SKM-1 treated with dmso at 0.1 percent for 144 hours (cell line): ENCODE data around the gene APOL6.

Experiments
- DNase-seq: peaks from one replicate; lab custom pipeline; 2025; ENCODE audit not compliant: unreplicated experiment; lab: John Stamatoyannopoulos, UW

APOL6 gene, protein sequence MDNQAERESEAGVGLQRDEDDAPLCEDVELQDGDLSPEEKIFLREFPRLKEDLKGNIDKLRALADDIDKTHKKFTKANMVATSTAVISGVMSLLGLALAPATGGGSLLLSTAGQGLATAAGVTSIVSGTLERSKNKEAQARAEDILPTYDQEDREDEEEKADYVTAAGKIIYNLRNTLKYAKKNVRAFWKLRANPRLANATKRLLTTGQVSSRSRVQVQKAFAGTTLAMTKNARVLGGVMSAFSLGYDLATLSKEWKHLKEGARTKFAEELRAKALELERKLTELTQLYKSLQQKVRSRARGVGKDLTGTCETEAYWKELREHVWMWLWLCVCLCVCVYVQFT

DNA sequence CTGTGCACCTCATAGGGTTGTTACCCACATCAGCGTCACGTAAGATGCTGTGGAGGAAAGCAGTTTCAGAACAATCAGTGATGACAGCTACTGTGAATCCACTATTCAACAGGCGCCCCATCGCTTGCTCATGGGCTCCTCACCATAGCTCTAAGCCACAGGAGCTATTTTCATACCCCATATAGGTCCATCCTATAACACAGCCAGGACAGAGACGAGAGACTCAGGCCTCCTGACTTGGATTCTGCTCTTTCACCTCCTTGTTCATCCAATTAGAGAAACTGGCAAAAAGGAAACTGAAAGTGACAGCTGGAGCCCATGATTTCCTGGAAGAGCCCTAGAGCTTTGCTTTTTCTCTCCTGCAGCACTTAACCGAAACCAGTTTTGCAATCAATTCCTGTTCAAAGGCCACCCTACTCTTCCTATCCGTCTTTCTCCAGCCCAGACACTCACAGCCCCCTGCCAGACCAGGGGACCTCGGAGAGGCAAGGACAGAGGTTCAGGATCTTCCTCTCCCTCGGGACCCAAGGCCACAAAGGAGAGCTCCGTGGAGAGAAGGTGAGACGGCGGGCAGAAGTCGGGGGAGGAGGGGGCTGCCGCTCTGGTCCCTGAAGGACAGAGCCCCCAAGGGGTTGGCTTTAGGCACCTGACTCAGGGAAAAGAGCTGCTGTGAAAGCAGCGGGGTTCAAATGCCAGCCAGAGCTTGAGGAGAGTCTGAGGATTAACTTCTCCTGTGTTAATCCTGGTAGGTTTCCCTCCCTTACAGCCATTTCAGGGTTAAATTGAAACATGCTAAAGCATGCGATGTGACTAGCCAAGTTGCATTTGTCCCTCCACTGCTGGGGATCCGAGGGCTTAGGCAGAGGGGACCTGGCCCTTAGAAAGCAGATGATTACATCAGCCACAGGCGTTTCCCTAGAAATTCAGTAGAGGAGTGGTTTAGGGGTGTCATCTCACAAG, at the start of gene APOL6:
TSS of gene APOL6 (plus strand) at position 381 of the 960 bp plus-strand sequence. CDS start 7,980 bp downstream, outside the sequence.
- peak; percentile 73 for DNase-seq

DNA sequence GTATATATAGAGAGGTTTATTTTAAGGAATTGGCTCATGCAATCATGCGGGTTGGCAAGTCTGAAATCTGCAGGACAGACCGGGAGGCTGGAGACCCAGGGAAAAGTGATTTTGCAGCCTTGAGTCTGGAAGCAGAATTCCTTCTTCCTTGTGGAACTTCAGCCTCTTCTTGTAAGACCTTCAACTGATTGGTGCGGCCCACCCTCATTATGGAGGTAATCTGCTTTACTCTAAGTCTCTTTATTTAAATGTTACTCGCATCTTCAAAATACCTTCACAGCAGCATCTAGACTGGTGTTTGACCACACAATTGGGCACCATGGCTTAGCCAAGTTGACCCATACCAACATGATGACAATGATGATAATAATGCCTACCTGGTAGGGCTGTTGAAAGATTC, 48.9 kb upstream of the APOL6 start:
- DNase-seq: no peak

DNA sequence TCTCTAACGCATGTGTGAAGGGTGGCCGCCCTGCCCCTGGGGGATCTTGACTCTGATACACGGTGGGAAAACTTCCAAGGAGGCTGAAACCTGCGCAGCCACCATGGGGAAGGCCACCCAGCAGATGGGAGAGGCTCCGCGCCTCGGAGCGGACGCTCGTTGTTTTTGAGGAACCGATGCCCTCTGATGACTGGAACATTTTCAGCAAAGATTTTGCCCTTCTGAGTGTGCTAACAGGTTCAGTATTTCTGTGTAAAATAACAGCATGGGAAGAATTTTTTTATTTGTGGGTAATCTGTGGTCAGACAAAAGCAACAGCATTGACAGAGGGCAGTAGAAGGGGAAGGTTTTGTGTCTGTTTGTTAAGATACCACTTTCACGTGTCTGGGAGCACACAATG, 47.8 kb upstream of the APOL6 start:
- no peak for DNase-seq

DNA sequence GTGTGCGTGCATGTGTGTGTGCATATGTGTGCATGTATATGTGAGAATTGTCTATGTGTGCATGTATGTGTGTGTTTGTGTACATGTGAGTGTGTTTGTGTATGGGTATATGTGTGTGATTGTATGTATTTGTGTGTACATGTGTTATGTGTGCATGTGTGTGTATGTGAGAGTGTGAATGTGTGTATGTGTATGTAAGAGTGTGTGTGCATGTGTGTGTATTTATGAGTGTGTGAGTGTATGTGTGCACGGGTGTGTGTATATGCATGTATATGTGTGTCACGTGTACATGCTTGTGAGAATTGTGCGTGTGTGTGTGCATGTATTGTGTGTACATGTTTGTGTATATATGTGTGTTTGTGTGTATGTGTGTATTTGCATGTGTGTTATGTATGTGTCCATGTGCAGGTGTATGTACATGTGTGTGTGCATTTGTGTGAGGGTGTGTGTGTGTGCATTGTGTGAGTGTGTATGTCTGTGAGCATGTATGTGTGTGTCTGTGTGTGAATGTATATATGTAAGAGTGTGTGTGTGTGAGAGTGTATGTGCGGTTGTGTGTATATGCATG, 47.1 kb upstream of the APOL6 start:
- no peak for DNase-seq

DNA sequence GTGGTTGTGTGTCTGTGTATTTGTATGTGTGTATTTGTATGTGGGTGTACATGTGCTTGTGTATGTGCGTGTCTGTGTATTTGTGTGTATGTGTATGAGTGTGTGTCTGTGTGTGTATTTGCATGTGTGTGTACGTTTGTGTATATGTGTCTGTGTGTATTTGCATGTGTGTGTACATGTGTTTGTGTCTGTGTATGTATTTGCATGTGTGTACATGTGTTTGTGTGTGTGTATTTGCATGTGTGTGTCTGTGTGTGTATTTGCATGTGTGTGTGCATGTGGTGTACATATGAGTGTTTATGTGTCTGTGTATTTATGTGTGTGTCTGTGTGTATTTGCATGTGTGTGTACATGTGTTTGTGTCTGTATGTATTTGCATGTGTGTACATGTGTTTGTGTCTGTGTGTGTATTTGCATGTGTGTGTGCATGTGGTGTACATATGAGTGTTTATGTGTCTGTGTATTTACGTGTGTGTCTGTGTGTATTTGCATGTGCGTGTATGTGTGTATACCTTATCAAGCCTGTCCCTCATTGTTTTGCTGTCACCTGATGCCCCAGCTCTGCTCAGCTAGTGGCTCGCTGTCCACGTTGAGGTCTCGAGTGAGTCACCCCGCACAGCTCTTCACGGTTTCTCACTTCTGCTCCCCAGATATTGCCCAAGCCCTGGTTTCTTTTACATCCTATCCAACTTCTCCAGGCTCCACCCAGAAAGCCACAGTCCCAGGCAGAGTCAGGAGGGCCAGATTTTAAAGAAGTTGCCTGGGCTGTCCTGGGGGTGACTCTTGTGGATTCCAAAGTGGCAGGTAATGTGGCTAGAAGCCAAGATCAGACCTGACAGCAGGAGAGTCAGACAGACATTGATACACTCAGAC, 46.3 kb upstream of the APOL6 start:
- DNase-seq: peak; percentile 90

DNA sequence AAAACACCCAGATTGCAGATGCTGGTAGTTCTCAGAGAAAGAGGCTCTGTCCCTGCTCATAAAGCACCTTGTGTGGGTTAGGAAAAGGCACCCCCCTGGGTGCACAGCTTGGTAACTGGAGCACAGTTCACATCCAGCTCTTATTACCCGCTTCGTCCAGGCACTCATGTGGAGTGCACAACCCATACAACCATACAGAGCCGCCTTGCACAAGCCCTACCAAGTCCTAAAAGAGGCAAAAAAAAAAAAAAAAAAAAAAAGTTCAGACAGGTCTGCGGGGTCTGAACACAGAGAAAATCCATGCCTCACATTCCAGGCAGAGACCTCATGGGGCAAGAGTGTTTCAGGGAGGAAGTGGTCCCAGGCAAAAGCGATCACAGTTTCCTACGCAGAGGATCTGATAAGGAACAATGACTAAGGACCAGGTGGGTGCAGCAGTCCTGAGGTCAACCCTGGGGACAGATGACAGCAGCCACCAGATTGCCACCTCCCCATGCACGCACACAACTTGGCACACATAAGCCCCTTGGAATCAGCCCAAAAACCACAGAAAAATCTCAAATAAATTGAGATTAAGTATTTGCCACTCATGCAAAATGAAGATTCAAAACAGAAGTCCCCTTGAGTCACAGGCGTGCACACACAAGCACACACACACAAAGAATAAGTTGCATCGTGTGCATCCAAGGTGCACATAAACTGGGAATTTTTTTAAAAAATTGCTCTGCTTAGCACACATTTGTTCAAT, 43.5 kb upstream of the APOL6 start:
- peak; percentile 12 for DNase-seq

DNA sequence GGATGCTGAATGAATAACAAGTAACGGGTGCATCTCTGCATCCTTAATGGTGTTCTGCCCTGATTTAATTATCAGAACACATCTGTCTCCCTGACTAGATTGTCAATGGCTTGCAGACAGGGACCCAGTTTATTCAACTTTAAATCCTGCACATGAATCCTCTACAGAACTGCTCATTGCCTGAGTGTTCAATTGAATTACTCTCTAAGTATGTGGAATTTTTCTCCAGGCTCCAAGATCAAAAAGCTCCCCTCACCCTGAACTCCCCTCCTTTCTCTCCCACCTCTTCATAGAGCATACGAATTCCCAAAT, 42.9 kb upstream of the APOL6 start:
- no peak for DNase-seq

DNA sequence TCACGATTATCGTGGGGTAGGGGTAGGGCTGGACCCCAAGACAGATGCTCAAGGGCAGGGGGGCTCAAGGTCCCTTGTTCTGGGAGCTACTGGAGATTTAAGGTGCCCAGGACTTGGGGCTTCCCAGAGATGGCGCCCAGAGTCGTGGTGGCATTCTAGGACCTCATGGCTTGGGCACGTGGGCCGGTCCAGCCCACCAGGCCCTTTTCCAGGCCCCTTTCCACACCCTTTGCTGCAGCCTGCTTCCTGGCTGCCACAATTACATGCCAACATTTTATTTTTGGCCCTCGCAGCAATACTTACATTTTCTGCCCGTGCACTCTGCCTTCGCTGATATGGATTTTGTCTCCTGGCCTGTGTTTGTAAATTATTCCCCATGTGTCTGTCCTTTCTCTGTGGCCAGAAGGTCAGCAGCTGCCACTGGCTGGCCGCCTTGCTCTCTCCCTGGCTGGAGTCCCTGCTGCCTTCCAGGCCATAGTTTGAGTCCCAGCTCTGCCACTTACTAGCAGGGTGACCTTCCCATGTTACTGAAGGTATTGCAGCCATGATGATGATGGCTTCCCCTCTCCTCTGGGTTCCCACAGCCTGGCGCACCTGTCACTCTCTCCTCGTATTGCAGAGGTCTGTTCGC, 42.3 kb upstream of the APOL6 start:
- no peak for DNase-seq

DNA sequence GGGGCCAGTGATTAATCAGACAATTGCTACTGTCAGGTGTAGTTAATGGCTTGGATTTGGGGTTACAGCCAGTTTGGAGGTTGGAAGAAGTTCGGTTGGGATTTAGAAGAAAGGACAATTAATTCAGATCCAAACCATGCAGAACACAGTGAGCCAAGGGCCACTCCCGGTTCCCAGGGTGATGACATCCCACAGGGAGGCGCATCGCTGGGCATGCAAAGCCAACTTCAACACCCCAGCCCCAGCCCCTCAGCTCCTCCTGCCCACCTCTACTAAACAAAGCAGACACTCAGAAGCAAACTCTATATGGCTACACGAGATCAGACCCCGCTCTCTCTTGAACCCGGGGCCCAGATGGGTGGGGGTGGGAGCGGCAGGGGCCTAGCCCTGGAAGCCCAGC, 41.3 kb upstream of the APOL6 start:
- DNase-seq: no peak

DNA sequence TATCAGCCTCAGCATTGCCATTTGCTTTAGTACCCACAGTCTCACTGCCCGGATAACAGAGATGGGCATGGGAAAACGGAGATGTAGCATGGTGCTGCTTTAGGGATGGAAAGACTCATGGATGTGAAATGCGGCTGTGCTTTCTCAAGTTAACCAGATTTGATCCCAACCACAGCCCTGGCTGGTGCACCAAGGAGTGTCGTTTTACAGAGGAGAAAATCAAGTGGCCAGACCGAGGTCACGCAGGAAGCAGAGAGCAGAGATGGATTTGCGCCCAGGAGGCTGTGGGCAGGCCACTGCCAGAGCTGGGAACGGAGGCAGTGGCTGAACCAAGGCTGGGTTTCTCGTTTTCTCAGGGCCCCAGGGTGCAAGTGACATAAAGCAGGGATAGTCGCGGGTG, 40.2 kb upstream of the APOL6 start:
- DNase-seq: no peak

DNA sequence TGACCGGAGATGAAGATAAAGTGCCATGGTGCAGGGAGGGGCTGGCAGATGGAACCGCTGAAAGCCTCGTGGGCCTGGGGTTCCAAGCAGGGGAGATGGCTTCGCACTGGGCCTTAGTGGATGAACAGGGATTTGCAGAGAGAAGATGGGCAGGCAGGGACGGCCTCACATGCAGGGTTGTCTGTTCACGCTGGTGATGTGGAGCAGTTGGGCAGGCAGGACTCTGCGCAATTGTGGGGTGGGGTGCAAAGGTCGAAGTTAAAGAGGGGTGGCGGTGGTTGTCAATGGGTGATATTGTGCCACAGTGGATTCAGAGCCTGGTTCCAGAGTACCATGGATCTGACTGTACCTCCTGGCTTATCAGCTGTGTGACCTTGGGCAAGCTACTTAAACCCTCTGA, 39.0 kb upstream of the APOL6 start:
- no peak for DNase-seq

DNA sequence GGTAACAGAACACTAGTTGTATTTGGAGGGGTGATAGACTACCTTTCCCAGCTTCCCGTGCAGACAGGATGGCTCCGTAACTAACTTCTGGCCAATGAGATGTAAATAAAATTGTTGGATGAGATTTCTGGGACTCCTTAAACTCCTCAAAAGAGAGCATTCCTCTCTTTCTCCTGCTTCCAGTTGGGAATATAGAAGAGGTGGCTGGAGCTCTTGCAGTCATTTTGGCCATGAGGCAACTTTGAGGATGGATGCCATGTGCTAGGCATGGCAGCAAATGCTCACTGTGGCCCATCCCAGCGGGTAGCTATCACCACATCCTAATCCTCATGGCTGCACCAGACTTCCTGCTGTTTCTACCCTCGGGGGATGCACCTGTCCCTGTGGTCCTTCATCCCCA, 38.5 kb upstream of the APOL6 start:
- no peak for DNase-seq

DNA sequence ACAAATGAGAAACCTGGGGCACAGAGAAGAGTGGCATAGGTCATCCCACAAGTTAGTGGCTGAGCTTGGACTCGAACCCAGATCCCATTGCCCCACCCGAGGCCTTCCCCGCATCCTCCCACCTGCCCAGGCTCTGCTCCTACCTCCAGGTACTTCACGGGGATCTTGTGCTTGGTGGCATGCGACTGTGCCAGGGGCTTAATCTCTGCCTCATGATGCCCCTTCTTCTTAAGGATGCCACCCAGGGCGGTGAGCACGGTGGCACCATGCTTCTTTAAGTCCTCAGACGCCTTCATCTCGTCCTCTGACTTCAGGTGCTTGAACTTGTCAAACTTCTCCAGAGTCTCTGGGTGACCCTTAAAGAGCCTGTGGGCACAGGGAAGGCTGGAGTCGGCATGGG, 37.5 kb upstream of the APOL6 start:
- DNase-seq: no peak

DNA sequence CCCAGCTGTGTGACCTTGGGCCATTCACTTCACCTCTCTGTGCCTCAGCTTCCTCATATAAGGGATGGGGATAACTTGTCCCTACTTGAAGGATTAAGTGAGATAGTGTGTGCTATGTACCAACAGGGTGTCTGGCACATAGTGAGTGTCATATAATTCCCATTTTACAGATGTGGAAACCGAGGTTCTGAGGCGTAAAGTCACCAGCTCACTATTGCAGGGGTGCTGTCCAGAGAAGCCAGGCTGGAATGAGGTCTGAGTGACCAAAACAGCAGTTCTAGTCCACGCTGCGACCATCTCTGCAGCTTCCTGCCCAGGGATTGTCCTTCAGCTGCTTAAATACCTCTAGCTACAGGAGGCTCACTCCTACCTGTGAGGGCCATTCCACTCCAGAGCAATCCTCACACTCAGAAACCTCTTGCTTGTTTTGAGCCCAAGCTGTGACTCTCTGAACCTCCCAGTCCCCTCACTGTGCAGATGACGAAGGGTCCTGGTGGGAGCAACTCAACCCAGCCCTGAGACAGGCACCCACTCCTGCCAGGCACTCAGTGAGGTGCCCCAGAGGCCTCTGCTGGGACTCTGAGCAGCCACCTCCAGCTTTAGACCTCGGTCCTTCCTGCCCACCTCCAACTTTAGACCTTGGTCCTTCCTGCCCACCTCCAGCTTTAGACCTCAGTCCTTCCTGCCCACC, 36.9 kb upstream of the APOL6 start:
- DNase-seq: no peak

DNA sequence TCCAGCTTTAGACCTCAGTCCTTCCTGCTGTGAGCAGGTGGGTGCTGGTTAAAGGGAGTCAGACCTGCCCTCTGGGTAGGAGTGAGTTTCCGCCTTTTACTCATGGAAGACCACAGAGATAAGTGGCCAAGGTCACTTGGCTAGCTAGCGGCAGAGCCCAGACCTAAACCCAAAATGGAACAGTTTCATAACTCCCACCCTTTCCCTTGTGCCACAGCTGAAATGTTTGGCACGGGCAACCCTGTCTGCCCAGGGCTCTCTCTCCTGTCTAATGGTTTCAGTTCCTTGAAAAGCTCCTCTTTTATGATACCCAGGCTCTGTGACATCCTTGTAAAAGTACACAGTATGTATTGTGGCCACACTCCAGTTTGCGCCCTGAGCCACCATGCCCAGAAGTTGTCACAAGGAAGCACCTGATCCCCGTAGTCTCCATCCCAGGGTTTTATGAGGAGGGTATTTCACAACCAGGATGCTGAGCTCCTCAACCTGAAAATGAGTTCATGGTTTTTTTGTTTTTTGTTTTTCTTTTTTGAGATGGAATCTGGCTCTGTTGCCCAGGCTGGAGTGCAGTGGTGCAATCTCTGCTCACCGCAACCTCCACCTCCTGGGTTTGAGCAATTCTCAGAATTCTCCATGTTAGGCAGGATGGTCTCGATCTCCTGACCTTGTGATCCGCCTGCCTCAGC, 36.2 kb upstream of the APOL6 start:
- DNase-seq: peak; percentile 41

DNA sequence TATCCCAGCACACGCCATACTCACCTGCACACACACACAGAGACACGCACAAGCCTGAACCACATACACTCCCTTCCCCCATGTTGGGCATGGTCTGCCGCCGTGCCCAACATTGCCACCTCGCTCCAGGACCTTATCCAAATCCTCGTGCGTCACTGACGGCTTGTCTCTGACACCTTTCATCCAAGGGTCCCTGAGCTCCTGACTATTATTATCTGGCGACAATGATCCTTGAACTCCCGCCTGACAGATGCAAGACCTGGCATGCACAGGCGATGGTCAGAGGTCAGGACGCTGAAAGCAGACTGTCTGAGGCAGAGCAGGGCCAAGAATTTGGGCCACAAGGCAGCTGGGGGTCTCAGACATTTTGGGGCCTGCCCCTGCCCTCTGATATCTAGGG, 35.3 kb upstream of the APOL6 start:
- DNase-seq: no peak

DNA sequence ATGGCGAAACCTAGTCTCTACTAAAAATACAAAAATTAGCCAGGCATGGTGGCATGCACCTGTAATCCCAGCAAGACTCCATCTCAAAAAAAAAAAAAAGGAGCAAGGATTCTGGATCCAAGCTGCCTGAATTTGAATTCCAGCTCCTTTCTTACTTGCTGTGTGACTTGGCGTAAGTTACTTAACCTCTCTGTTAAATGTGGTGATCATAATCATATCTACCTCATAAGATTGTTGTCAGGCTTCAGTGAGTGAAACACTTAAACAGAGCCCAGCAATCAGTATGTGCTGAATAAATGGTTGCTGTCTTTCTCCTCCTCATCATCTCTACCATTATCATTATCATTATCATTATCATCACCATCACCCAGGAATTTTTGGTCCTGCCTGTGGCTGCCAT, 33.8 kb upstream of the APOL6 start:
- DNase-seq: no peak

DNA sequence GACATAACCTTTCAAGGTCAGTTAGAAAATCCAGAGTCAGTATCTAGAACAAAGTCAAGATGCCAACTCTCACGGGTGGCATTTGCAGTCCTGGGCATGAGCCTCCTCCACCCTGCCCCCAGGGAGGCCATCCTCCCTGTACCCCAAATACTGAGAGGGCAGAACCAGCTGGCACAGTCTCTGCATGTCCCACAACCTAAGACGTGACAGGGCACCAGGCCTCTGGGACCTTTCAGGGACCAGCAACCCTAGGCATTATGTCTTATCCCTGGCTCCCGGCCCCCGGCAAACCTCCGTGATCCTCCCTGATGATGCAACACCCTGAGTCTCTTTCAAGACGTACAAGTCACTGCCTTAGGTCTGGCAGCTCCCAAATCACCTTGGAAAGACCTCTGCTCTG, 33.1 kb upstream of the APOL6 start:
- no peak for DNase-seq

DNA sequence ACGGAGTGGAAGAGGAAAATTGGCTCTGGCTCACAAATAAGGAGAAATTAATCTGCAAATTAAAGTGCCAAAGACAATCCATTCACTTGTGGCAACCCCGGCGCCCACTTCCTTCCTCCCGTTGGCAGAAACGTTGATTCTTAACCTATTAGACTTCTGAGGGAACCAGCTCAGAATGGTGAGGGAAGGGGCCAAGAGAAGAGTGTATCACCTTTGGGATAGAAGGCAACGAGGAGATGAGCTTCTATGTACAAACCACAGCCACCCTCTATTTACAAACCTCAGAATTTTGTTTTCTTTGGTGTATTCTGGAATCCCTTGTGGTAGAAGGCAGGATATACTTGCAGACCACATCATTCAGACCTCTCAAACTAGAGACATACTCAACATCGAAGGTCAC, 32.2 kb upstream of the APOL6 start:
- no peak for DNase-seq
